NK-92 (cell line): ENCODE data around the gene NEDD9.

Source experiments
- DNase-seq: peaks from one replicate; lab custom pipeline; 2025; ENCODE audit not compliant: unreplicated experiment; lab: John Stamatoyannopoulos, UW

The NEDD9 gene

GRCh38 chr6:11260249-11261038 is 28.0 kb upstream of the NEDD9 start:
- no peak for DNase-seq

GRCh38 chr6:11258260-11259237 is 26.1 kb upstream of the NEDD9 start:
- DNase-seq, result no peak

DNA sequence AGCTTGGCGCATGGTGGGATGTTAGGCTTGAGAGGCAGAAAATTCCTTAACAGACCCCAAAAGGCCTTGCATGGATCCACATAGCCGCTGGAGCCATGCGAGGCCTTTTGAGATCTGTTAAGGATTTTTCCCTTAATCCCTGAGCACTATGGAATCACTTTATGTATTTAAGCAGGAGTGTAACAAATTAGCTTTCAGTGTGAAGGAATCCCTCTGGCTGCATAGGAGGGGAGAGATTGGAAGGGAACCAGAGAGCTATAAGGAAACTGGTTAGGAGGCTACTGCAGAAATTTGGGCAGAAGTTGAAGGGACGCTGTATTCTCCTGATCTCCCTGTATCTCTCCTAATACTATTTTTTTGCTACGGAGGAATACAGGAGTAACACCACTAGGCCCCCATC is 23.1 kb upstream of the NEDD9 start:
- no peak for DNase-seq

- DNase-seq, result no peak
Observed at GRCh38 chr6:11253594-11253993, 21.1 kb upstream of the NEDD9 start.

- DNase-seq, result no peak
Observed at GRCh38 chr6:11251553-11252360, 19.3 kb upstream of the NEDD9 start.

GRCh38 chr6:11250108-11250507 is 17.6 kb upstream of the NEDD9 start:
- DNase-seq, result no peak

GRCh38 chr6:11248974-11249761 is 16.7 kb upstream of the NEDD9 start:
- no peak for DNase-seq

- DNase-seq, result no peak
Observed at GRCh38 chr6:11246722-11247121, 14.3 kb upstream of the NEDD9 start.

GRCh38 chr6:11245381-11246256 is 13.2 kb upstream of the NEDD9 start:
- DNase-seq, result no peak

- no peak for DNase-seq
Observed at GRCh38 chr6:11244387-11245126, 12.1 kb upstream of the NEDD9 start.

DNA sequence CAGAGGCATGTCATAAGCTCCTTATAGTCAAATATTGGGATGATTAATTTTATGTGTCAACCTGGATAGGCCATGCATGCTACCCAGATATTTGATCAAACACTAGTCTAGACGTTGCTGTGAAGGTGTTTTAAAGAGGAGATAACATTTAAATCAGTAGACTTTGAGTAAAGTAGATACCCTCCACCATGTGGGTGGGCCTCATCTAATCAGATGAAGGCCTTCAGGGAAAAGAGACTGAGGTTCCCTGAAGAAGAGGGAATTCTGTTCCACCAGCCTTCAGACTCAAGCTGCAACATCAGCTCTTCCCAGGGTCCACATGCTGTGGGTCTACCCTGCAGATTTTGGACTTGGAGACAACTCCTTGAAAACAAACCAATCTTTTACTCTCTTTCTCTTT is 11.4 kb upstream of the NEDD9 start:
- DNase-seq, result no peak

GRCh38 chr6:11242711-11243110 is 10.2 kb upstream of the NEDD9 start:
- DNase-seq, result no peak

- DNase-seq, result no peak
Observed at GRCh38 chr6:11241793-11242201, 9.3 kb upstream of the NEDD9 start.

DNA sequence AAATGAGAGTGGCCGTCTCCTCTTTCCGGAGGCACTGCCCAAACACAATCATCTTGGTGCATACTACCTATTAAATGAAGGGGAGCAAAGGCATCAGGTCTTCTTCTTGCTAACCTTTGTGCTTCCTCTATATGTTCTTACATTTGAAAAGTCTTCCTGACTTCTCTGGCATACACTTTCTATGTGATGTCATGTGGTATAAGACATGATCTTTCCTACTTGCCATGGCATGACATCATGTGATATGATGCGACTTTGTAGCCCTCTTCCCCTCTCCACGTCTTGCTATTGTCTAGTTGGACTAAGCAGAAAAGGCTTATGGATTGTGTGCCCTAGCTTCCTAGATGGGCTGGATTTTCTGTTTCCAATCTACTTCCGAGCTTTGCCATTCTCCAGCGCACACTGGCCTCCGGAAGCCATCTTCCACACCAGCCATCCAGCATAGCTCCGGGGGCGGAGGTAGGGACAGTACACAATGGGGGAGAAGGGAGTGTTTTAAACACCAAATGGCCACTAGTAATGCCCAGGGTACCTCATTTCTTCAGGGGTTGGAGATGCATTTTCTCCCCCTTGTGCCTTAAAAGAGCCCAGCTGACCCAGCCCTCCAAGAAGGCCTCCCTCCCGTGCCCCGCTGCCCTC is 8.8 kb upstream of the NEDD9 start:
- DNase-seq, result no peak

- DNase-seq, result no peak
Observed at GRCh38 chr6:11237956-11238355, 5.5 kb upstream of the NEDD9 start.

DNA sequence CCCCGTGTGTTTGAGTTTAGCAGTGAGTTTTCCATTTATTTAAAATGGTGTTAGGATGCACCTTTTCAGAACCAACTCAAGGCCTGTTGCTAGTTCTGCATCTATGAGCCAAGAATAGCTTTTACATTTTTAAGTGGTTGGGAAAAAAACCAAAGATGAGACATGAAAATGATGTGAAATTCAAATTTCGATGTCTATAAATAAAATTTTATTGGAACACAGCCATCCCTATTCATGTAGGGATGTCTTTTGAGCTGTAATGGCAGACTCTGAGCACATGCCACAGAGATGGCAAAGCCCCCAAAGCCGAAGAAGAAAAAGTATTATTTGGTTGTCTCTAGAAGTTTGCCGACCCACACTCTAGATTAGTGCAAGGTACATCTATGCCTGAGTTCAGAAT is 5.0 kb upstream of the NEDD9 start:
- DNase-seq, result no peak

GRCh38 chr6:11236915-11237314 is 4.4 kb upstream of the NEDD9 start:
- DNase-seq, result no peak

GRCh38 chr6:11236076-11236750 is 3.7 kb upstream of the NEDD9 start:
- no peak for DNase-seq
